Activated naive CD8-positive, alpha-beta T cell treated with anti-CD3 and anti-CD28 coated beads, Interleukin-2, amount 50 U/mL, for 24 hours (primary cell): ENCODE data around the gene TMEM260.

ENCODE experiments used
- ATAC-seq: fragments of 150-1000 bp; cut with Tn5 transposase; one replicate; pipeline ENCODE4 v1.10.0; 2021
- DNase-seq: peaks from one replicate; pipeline ENCODE4 v3.0.0; 2021
- H3K27ac Mint-ChIP-seq: one replicate; pipeline ENCODE4 v1.8.0; 2021; ENCODE audit warnings: mild to moderate bottlenecking, mixed read lengths
- H3K27me3 Mint-ChIP-seq: one replicate; pipeline ENCODE4 v1.8.0; 2021; ENCODE audit warnings: mixed read lengths
- H3K36me3 Mint-ChIP-seq: one replicate; pipeline ENCODE4 v1.8.0; 2021; ENCODE audit warnings: low read depth, mixed read lengths
- H3K4me1 Mint-ChIP-seq: one replicate; pipeline ENCODE4 v1.8.0; 2021; ENCODE audit warnings: mixed read lengths
- H3K4me3 Mint-ChIP-seq: one replicate; pipeline ENCODE4 v1.8.0; 2021; ENCODE audit warnings: mild to moderate bottlenecking, moderate library complexity, mixed read lengths
- H3K9me3 Mint-ChIP-seq: one replicate; pipeline ENCODE4 v1.8.0; 2021; ENCODE audit warnings: mixed read lengths

Gene TMEM260

GRCh38 chr14:56579345-56580220, at the start of gene TMEM260:
Gene TMEM260 (plus strand): TSS chr14:56579798. CDS start chr14:56579915, 117 bp downstream.
- Mint-ChIP-seq H3K4me3 (peak within 1 kb of the TSS; percentile 93), H3K27me3 (no peaks in the 10 kb centered on the region), H3K9me3 (no peaks in the 10 kb centered on the region), H3K4me1 (peaks cover 38% of the 10 kb centered on the region), H3K36me3 (no peaks in the 10 kb centered on the region), H3K27ac (peak within 1 kb of the TSS; percentile 97)
- peak; percentile 92 for DNase-seq
- peak; percentile 86 for ATAC-seq

DNA sequence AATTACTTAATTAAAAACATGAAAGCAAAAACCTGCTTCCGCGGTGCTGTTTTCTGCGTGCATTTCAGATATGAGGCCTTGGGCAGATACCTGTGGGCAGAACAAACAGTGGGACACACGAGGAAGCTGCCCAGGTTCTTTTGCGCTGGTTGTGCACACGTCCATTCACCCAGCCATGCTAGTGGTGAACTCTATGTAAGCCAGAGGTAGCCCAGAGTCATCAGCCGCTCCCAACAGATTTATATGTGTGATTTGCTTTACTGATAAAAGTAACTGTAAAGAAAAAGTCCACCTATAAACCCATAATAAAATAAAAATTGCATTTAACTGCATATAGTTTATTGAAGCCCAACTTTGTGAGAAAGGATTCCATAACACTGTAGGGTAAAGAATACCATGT, 47.1 kb upstream of the TMEM260 start:
- H3K4me3 Mint-ChIP-seq: no peak overlapping the region
- no peaks in the 10 kb centered on the region for H3K4me1 Mint-ChIP-seq
- H3K9me3 Mint-ChIP-seq: no peaks in the 10 kb centered on the region
- no peaks in the 10 kb centered on the region for H3K36me3 Mint-ChIP-seq
- ATAC-seq (no peak), DNase-seq (no peak)
- H3K27ac Mint-ChIP-seq: no peak overlapping the region
- H3K27me3 Mint-ChIP-seq: peaks cover 10% of the 10 kb centered on the region

- H3K27ac Mint-ChIP-seq: no peak overlapping the region
These were observed 44.9 kb upstream of the TMEM260 start for GRCh38 chr14:56534656-56535055.

GRCh38 chr14:56539862-56540261, 39.7 kb upstream of the TMEM260 start:
- no peaks in the 10 kb centered on the region for H3K36me3 Mint-ChIP-seq
- H3K4me1 Mint-ChIP-seq: no peaks in the 10 kb centered on the region
- no peak overlapping the region for H3K4me3 Mint-ChIP-seq
- H3K27ac Mint-ChIP-seq: no peak overlapping the region
- DNase-seq: no peak
- peaks cover 12% of the 10 kb centered on the region for H3K27me3 Mint-ChIP-seq
- no peaks in the 10 kb centered on the region for H3K9me3 Mint-ChIP-seq
- no peak for ATAC-seq

More at GRCh38 chr14:56534656-56535055, 44.9 kb upstream of the TMEM260 start:
- no peaks in the 10 kb centered on the region for H3K36me3 Mint-ChIP-seq
- ATAC-seq: no peak
- no peak overlapping the region for H3K4me3 Mint-ChIP-seq
- H3K9me3 Mint-ChIP-seq: no peaks in the 10 kb centered on the region
- peaks cover 12% of the 10 kb centered on the region for H3K27me3 Mint-ChIP-seq
- H3K4me1 Mint-ChIP-seq: no peaks in the 10 kb centered on the region
- DNase-seq: no peak

- Mint-ChIP-seq H3K27me3 (peaks cover 6% of the 10 kb centered on the region), H3K36me3 (no peaks in the 10 kb centered on the region), H3K9me3 (no peaks in the 10 kb centered on the region), H3K4me3 (no peak overlapping the region), H3K4me1 (no peaks in the 10 kb centered on the region), H3K27ac (no peak overlapping the region)
- DNase-seq (no peak), ATAC-seq (no peak)
These were observed 36.2 kb upstream of the TMEM260 start for GRCh38 chr14:56543436-56543835.

GRCh38 chr14:56549721-56550120, 29.9 kb upstream of the TMEM260 start:
- ATAC-seq (no peak), DNase-seq (no peak)
- Mint-ChIP-seq H3K36me3 (no peaks in the 10 kb centered on the region), H3K4me3 (no peak overlapping the region), H3K27me3 (peaks cover 11% of the 10 kb centered on the region), H3K4me1 (no peaks in the 10 kb centered on the region), H3K27ac (no peak overlapping the region), H3K9me3 (no peaks in the 10 kb centered on the region)

DNA sequence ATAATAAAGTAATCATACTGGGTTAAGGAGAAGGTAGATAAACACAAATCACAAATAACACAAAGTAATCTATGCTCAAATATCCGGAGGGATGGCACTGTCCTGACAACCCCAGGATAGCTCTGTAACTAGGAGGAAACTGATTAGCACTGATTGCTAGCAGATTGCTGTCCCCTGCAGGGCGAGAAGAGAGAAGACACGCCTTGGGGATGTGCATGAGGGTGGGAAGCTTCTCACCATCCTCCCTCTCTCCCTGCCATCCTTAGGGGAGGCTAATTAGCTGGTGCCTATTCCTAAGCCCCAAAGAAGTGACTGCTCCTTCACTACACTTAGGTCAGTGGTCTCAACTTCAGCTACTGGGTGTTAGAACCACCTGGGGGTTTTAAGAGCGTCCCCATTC, 27.0 kb upstream of the TMEM260 start:
- no peak overlapping the region for H3K4me3 Mint-ChIP-seq
- H3K27ac Mint-ChIP-seq: no peak overlapping the region
- H3K36me3 Mint-ChIP-seq: no peaks in the 10 kb centered on the region
- DNase-seq: no peak
- peaks cover 16% of the 10 kb centered on the region for H3K27me3 Mint-ChIP-seq
- ATAC-seq: no peak
- no peaks in the 10 kb centered on the region for H3K4me1 Mint-ChIP-seq
- H3K9me3 Mint-ChIP-seq: no peaks in the 10 kb centered on the region

- peaks cover 16% of the 10 kb centered on the region for H3K27me3 Mint-ChIP-seq
- no peak overlapping the region for H3K4me3 Mint-ChIP-seq
- no peak overlapping the region for H3K27ac Mint-ChIP-seq
- DNase-seq: no peak
- no peak for ATAC-seq
- no peaks in the 10 kb centered on the region for H3K9me3 Mint-ChIP-seq
- H3K4me1 Mint-ChIP-seq: no peaks in the 10 kb centered on the region
- no peaks in the 10 kb centered on the region for H3K36me3 Mint-ChIP-seq
These were observed 25.3 kb upstream of the TMEM260 start for GRCh38 chr14:56554301-56554700.

GRCh38 chr14:56555921-56556570, 23.6 kb upstream of the TMEM260 start:
- DNase-seq: no peak
- no peaks in the 10 kb centered on the region for H3K9me3 Mint-ChIP-seq
- H3K4me1 Mint-ChIP-seq: no peaks in the 10 kb centered on the region
- no peak overlapping the region for H3K27ac Mint-ChIP-seq
- H3K27me3 Mint-ChIP-seq: peaks cover 13% of the 10 kb centered on the region
- no peak for ATAC-seq
- no peak overlapping the region for H3K4me3 Mint-ChIP-seq
- no peaks in the 10 kb centered on the region for H3K36me3 Mint-ChIP-seq

GRCh38 chr14:56559182-56559581, 20.4 kb upstream of the TMEM260 start:
- H3K4me3 Mint-ChIP-seq: no peak overlapping the region
- H3K9me3 Mint-ChIP-seq: no peaks in the 10 kb centered on the region

GRCh38 chr14:56561606-56562005, 18.0 kb upstream of the TMEM260 start:
- H3K27ac Mint-ChIP-seq: no peak overlapping the region
- DNase-seq: no peak
- no peak for ATAC-seq
- H3K9me3 Mint-ChIP-seq: peaks cover 7% of the 10 kb centered on the region
- peaks cover 33% of the 10 kb centered on the region for H3K27me3 Mint-ChIP-seq
- no peaks in the 10 kb centered on the region for H3K4me1 Mint-ChIP-seq
- no peak overlapping the region for H3K4me3 Mint-ChIP-seq
- peaks cover 3% of the 10 kb centered on the region for H3K36me3 Mint-ChIP-seq

More at GRCh38 chr14:56559182-56559581, 20.4 kb upstream of the TMEM260 start:
- peaks cover 27% of the 10 kb centered on the region for H3K27me3 Mint-ChIP-seq
- H3K4me1 Mint-ChIP-seq: no peaks in the 10 kb centered on the region
- no peak overlapping the region for H3K27ac Mint-ChIP-seq
- H3K36me3 Mint-ChIP-seq: peaks cover 3% of the 10 kb centered on the region
- ATAC-seq: no peak
- DNase-seq: no peak

DNA sequence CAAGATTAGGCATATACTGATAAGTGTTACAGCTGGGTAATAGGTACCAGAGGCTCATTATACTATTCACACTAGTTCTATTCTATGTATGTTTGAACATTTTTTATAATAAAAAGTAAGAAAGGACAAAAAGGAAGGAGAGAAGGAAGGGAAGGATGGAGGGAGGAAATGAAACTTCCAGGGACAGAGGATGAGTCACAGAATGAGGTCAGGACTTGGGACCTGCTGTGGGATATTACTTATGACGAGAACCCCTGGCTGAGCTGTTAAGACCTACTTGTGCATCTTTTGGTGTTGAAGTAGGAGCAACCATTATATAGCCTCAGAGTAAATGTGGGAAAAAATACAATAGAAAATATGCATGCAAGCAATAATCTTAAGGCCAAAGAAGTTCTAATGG, 16.7 kb upstream of the TMEM260 start:
- ATAC-seq (no peak), DNase-seq (no peak)
- Mint-ChIP-seq H3K4me3 (no peak overlapping the region), H3K36me3 (peaks cover 3% of the 10 kb centered on the region), H3K27me3 (peaks cover 36% of the 10 kb centered on the region), H3K9me3 (peaks cover 7% of the 10 kb centered on the region), H3K4me1 (no peaks in the 10 kb centered on the region), H3K27ac (no peak overlapping the region)

GRCh38 chr14:56569174-56569573, 10.4 kb upstream of the TMEM260 start:
- no peak overlapping the region for H3K4me3 Mint-ChIP-seq
- no peaks in the 10 kb centered on the region for H3K36me3 Mint-ChIP-seq
- H3K27ac Mint-ChIP-seq: no peak overlapping the region
- peaks cover 24% of the 10 kb centered on the region for H3K27me3 Mint-ChIP-seq
- DNase-seq (no peak), ATAC-seq (no peak)
- no peaks in the 10 kb centered on the region for H3K4me1 Mint-ChIP-seq
- H3K9me3 Mint-ChIP-seq: peaks cover 7% of the 10 kb centered on the region

DNA sequence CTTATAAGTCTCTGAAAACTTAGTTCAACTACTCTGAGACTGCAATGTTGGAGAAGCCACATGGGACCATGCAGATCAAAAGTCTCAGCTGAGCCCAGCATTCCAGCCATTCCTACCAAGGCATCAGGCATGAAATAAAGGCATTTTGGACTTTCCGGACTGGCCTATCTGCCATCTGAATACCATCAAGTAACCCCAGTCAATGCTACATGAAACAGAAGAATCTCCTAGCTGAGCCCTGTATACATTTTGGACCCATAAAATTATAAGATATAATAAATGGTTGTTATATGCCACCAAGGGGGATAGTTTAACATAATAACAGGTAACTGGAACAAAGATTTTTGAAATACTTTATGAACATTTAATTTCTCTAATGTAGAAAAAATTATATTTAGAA, 9.3 kb upstream of the TMEM260 start:
- no peak overlapping the region for H3K4me3 Mint-ChIP-seq
- H3K27ac Mint-ChIP-seq: no peak overlapping the region
- no peaks in the 10 kb centered on the region for H3K4me1 Mint-ChIP-seq
- H3K36me3 Mint-ChIP-seq: no peaks in the 10 kb centered on the region
- peaks cover 19% of the 10 kb centered on the region for H3K27me3 Mint-ChIP-seq
- ATAC-seq (no peak), DNase-seq (no peak)
- no peaks in the 10 kb centered on the region for H3K9me3 Mint-ChIP-seq

GRCh38 chr14:56580221-56580711, 668 bp downstream of the TMEM260 start:
- no peaks in the 10 kb centered on the region for H3K9me3 Mint-ChIP-seq
- peaks cover 38% of the 10 kb centered on the region for H3K4me1 Mint-ChIP-seq
- ATAC-seq: no peak
- no peaks in the 10 kb centered on the region for H3K27me3 Mint-ChIP-seq
- H3K27ac Mint-ChIP-seq: peak overlapping the region; percentile 84
- peak overlapping the region; percentile 93 for H3K4me3 Mint-ChIP-seq
- H3K36me3 Mint-ChIP-seq: no peaks in the 10 kb centered on the region
- DNase-seq: no peak
